ENCODE measurements around the gene DUOX1.

DUOX1 gene

GRCh38 chr15:45171912-45172311 lies 42.1 kb downstream of the DUOX1 start:
- TF ChIP-seq PPARA (CRISPR knock-in tag; IDR thresholded peaks at IDR 0.05; ENCODE audit: borderline replicate concordance) (no peak), ZNF70 (CRISPR knock-in tag; IDR thresholded peaks at IDR 0.05) (no peak), CSDC2 (CRISPR knock-in tag; IDR thresholded peaks at IDR 0.05) (no peak), ESRRG (CRISPR knock-in tag; IDR thresholded peaks at IDR 0.05) (no peak), BACH2 (CRISPR knock-in tag; IDR thresholded peaks at IDR 0.05; ENCODE audit: borderline replicate concordance) (no peak), TCF4 (CRISPR knock-in tag; IDR thresholded peaks at IDR 0.05; ENCODE audit: borderline replicate concordance) (no peak), ZC3H10 (CRISPR knock-in tag; IDR thresholded peaks at IDR 0.05) (no peak), SNAI2 (CRISPR knock-in tag; IDR thresholded peaks at IDR 0.05) (no peak), TOX (CRISPR knock-in tag; IDR thresholded peaks at IDR 0.05; ENCODE audit: borderline replicate concordance) (no peak), ZFP3 (CRISPR knock-in tag; IDR thresholded peaks at IDR 0.05) (no peak), RARB (CRISPR knock-in tag; IDR thresholded peaks at IDR 0.05) (no peak), GLIS3 (CRISPR knock-in tag; IDR thresholded peaks at IDR 0.05) (no peak), ZFP30 (CRISPR knock-in tag; IDR thresholded peaks at IDR 0.05) (no peak), ZNF565 (CRISPR knock-in tag; conservative IDR thresholded peaks at IDR 0.05; ENCODE audit: low read depth) (no peak), OSR1 (CRISPR knock-in tag; IDR thresholded peaks at IDR 0.05) (no peak), ISL1 (CRISPR knock-in tag; IDR thresholded peaks at IDR 0.05) (no peak)
- TF ChIP-seq, protein P1, sequence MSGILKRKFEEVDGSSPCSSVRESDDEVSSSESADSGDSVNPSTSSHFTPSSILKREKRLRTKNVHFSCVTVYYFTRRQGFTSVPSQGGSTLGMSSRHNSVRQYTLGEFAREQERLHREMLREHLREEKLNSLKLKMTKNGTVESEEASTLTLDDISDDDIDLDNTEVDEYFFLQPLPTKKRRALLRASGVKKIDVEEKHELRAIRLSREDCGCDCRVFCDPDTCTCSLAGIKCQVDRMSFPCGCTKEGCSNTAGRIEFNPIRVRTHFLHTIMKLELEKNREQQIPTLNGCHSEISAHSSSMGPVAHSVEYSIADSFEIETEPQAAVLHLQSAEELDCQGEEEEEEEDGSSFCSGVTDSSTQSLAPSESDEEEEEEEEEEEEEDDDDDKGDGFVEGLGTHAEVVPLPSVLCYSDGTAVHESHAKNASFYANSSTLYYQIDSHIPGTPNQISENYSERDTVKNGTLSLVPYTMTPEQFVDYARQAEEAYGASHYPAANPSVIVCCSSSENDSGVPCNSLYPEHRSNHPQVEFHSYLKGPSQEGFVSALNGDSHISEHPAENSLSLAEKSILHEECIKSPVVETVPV (CRISPR knock-in tag; IDR thresholded peaks at IDR 0.05) = no peak
- TF ChIP-seq, protein P2, sequence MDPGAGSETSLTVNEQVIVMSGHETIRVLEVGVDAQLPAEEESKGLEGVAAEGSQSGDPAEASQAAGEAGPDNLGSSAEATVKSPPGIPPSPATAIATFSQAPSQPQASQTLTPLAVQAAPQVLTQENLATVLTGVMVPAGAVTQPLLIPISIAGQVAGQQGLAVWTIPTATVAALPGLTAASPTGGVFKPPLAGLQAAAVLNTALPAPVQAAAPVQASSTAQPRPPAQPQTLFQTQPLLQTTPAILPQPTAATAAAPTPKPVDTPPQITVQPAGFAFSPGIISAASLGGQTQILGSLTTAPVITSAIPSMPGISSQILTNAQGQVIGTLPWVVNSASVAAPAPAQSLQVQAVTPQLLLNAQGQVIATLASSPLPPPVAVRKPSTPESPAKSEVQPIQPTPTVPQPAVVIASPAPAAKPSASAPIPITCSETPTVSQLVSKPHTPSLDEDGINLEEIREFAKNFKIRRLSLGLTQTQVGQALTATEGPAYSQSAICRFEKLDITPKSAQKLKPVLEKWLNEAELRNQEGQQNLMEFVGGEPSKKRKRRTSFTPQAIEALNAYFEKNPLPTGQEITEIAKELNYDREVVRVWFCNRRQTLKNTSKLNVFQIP (CRISPR knock-in tag; IDR thresholded peaks at IDR 0.05; ENCODE audit: borderline replicate concordance, low read depth) = no peak
- TF ChIP-seq, protein P3, sequence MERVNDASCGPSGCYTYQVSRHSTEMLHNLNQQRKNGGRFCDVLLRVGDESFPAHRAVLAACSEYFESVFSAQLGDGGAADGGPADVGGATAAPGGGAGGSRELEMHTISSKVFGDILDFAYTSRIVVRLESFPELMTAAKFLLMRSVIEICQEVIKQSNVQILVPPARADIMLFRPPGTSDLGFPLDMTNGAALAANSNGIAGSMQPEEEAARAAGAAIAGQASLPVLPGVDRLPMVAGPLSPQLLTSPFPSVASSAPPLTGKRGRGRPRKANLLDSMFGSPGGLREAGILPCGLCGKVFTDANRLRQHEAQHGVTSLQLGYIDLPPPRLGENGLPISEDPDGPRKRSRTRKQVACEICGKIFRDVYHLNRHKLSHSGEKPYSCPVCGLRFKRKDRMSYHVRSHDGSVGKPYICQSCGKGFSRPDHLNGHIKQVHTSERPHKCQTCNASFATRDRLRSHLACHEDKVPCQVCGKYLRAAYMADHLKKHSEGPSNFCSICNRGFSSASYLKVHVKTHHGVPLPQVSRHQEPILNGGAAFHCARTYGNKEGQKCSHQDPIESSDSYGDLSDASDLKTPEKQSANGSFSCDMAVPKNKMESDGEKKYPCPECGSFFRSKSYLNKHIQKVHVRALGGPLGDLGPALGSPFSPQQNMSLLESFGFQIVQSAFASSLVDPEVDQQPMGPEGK (CRISPR knock-in tag; IDR thresholded peaks at IDR 0.05; ENCODE audit: borderline replicate concordance) = no peak
- TF ChIP-seq, protein P4, sequence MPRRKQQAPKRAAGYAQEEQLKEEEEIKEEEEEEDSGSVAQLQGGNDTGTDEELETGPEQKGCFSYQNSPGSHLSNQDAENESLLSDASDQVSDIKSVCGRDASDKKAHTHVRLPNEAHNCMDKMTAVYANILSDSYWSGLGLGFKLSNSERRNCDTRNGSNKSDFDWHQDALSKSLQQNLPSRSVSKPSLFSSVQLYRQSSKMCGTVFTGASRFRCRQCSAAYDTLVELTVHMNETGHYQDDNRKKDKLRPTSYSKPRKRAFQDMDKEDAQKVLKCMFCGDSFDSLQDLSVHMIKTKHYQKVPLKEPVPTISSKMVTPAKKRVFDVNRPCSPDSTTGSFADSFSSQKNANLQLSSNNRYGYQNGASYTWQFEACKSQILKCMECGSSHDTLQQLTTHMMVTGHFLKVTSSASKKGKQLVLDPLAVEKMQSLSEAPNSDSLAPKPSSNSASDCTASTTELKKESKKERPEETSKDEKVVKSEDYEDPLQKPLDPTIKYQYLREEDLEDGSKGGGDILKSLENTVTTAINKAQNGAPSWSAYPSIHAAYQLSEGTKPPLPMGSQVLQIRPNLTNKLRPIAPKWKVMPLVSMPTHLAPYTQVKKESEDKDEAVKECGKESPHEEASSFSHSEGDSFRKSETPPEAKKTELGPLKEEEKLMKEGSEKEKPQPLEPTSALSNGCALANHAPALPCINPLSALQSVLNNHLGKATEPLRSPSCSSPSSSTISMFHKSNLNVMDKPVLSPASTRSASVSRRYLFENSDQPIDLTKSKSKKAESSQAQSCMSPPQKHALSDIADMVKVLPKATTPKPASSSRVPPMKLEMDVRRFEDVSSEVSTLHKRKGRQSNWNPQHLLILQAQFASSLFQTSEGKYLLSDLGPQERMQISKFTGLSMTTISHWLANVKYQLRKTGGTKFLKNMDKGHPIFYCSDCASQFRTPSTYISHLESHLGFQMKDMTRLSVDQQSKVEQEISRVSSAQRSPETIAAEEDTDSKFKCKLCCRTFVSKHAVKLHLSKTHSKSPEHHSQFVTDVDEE (CRISPR knock-in tag; IDR thresholded peaks at IDR 0.05) = no peak
- no peak for ATAC-seq

DNA sequence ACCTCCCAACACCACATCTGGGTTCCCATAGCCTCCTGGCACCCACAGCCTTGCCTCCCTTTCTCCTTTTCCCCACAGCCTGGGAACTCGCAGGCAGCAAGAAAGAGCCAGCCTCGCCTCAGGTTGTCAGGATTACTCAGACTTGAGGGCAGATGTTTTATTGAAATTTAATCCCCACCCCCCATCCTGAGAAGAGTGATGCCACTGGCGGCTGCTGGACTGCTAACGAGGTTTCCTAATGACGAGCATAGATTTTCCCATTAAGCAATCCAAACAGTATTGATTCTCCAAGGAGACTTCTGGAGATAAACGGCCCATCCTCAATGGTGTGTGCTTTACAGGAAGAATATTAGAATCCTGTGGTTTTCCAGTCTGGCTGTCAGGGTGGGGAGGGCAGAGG lies 44.3 kb downstream of the DUOX1 start:
- no peak for ATAC-seq
- TF ChIP-seq ESRRG (CRISPR knock-in tag; IDR thresholded peaks at IDR 0.05) = no peak
- TF ChIP-seq TOX (CRISPR knock-in tag; IDR thresholded peaks at IDR 0.05; ENCODE audit: borderline replicate concordance) = no peak
- TF ChIP-seq, protein P3 (CRISPR knock-in tag; IDR thresholded peaks at IDR 0.05; ENCODE audit: borderline replicate concordance) = no peak
- no peak for TF ChIP-seq ZNF8 (CRISPR knock-in tag; IDR thresholded peaks at IDR 0.05)
- TF ChIP-seq, protein P2 (CRISPR knock-in tag; IDR thresholded peaks at IDR 0.05; ENCODE audit: borderline replicate concordance, low read depth) = no peak
- TF ChIP-seq SNAI2 (CRISPR knock-in tag; IDR thresholded peaks at IDR 0.05) = no peak
- no peak for TF ChIP-seq ZC3H10 (CRISPR knock-in tag; IDR thresholded peaks at IDR 0.05)
- TF ChIP-seq ISL1 (CRISPR knock-in tag; IDR thresholded peaks at IDR 0.05) = no peak
- no peak for TF ChIP-seq ZFP3 (CRISPR knock-in tag; IDR thresholded peaks at IDR 0.05)
- no peak for TF ChIP-seq ZNF565 (CRISPR knock-in tag; conservative IDR thresholded peaks at IDR 0.05; ENCODE audit: low read depth)
- no peak for TF ChIP-seq GLIS3 (CRISPR knock-in tag; IDR thresholded peaks at IDR 0.05)
- TF ChIP-seq, protein P4 (CRISPR knock-in tag; IDR thresholded peaks at IDR 0.05) = no peak
- no peak for TF ChIP-seq RARB (CRISPR knock-in tag; IDR thresholded peaks at IDR 0.05)
- no peak for TF ChIP-seq PPARA (CRISPR knock-in tag; IDR thresholded peaks at IDR 0.05; ENCODE audit: borderline replicate concordance)
- TF ChIP-seq, protein P5, sequence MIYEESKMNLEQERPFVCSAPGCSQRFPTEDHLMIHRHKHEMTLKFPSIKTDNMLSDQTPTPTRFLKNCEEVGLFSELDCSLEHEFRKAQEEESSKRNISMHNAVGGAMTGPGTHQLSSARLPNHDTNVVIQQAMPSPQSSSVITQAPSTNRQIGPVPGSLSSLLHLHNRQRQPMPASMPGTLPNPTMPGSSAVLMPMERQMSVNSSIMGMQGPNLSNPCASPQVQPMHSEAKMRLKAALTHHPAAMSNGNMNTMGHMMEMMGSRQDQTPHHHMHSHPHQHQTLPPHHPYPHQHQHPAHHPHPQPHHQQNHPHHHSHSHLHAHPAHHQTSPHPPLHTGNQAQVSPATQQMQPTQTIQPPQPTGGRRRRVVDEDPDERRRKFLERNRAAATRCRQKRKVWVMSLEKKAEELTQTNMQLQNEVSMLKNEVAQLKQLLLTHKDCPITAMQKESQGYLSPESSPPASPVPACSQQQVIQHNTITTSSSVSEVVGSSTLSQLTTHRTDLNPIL (CRISPR knock-in tag; IDR thresholded peaks at IDR 0.05; ENCODE audit: low read depth) = no peak
- TF ChIP-seq OSR1 (CRISPR knock-in tag; IDR thresholded peaks at IDR 0.05) = no peak
- TF ChIP-seq ZNF70 (CRISPR knock-in tag; IDR thresholded peaks at IDR 0.05) = no peak

All from SK-N-SH treated with all-trans-retinoic acid at 6 μM for 48 hours (cell line).